Stimulated activated CD4-positive, alpha-beta T cell treated with anti-CD3 and anti-CD28 coated beads, Interleukin-15, amount 100 ng/mL, for 24 hours (primary cell): ENCODE data around the gene CDKN2A.

Experiments
- DNase-seq: peaks from one replicate; pipeline ENCODE4 v3.0.0-alpha.2; 2020

CDKN2A gene

GRCh38 chr9:21936161-21936560 lies 58.0 kb downstream of the CDKN2A start:
- no peak for DNase-seq

DNA sequence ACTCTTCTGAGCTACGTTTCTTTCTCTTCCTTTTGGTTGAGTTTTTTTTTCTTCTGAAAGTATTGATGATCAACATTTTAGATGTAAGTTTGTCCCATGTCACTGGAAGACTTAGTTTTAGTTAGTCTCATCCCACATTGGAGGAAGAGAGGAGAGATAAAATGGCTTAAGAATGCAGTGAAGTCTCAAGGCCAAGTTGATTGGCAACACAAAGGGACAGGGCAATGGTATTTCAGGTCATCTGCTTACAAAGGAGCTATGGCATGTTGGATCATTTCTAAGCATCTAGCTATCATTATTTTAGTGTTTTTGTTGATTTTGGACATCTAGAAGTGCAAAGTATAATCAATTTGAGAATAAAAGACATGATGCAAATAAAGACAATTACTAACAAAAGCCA lies 58.6 kb downstream of the CDKN2A start:
- DNase-seq = no peak

GRCh38 chr9:21933865-21934264 lies 60.3 kb downstream of the CDKN2A start:
- no peak for DNase-seq

GRCh38 chr9:21933281-21933680 lies 60.9 kb downstream of the CDKN2A start:
- DNase-seq = no peak

DNA sequence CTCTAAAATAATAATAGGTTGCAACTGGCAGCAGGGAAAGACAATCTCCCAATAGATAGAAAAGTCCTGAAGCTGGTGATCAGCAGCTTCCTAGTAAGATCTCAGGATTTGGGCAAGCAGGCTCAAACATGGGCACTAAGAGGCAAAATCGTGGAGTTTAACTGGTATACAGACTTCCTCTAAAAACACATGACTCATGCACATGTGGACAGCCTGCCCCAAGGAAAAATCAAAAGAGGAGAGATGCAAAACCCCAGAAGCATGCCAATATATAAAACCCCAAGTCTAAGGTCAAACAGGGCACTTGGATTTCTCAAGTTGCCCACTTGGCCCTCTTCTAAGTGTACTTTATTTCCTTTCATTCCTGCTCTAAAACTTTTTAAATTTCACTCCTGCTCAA lies 62.8 kb downstream of the CDKN2A start:
- DNase-seq = no peak

- DNase-seq = no peak
These were observed 66.4 kb downstream of the CDKN2A start for GRCh38 chr9:21927752-21928151.

DNA sequence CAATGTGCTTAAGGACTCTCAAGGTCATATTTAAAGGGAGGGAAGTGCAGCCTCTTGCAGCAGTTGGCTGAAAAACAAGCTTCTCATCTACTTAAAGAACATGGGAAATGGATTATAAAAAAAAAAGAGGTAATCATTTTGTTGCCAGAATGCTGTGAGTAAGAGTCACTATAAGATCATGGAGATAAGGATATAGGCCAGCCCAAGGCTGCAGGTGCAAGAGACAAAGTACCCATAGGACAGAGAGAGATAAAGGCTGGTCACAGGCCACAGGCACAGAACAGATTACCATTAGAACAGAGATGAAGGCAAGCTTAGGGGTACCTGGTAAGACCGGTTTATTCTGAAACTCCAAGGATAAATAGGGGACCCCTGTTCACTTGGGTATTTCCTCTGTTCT lies 70.5 kb downstream of the CDKN2A start:
- no peak for DNase-seq

DNA sequence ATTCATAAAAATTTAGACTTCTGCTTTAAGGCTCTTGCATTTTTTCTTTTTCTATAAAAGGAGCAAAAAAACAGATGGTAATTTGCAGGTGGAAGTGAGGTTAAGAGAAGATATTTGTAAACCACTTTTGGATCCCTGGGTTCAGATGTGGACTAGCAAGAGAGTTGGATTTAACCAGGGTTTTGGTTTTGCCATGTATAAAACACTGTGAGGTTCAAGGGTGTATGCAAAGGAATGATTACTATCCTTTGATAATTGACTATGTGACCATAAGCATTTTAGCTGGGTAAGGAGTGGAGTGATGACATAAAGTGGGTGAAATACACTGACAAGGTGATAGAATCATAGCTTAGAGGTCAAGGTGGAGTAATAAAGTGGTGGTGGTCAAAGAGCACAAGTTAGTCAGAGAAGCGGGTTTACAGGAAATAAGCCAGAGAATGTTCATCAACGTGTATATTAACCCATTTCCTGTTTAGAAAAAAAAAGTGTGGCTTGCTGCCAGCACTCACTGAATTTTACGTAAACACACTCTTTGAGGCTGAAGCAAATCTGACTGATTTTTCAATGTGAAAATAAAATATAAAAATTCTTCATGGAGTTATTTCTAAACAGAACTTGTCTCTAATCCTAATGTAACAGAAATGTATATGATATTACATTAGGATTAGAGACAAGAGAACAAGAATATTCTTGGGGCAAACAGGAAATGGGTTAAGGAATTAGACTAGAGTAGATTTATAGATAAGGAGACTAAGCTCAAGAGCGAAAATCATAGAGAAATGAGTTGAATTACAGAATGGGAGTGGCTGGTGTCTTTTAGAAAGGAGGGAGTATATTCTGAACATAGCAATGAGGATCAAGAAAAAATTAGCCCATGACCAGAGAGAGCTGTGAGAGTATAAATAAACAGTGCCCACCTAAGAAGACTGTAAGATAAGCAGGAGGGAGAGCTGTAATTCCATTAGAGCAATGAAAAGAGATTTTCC lies 74.5 kb downstream of the CDKN2A start:
- DNase-seq = peak; percentile 3
